ENCODE results near the gene LDHAL6A. TPM values are rescaled to one million over a fixed set of nuclear protein-coding genes. Genes with fewer than 3 reads are reported as not detected.

The LDHAL6A gene
- total RNA-seq, 2 donors from 2014 or later, result not detected

DNA sequence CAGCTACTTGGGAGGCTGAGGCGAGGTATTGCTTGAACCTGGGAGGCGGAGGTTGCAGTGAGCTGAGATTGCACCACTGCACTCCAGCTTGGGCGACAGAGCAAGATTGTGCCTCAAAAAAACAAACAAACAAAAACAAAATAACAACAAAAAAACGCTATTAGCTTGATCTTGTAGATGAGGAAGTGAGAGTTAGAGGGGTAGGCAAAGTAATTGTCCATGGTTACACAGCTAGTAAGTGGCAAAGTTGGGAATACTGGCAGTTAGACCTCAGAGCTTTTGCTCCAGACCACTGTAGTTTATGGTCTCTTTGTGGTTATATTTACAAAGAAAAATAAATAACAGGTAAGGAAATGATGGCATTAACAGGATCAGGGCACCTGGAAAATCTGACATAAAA is 28.4 kb upstream of the LDHAL6A start:
- TF ChIP-seq, protein P1, sequence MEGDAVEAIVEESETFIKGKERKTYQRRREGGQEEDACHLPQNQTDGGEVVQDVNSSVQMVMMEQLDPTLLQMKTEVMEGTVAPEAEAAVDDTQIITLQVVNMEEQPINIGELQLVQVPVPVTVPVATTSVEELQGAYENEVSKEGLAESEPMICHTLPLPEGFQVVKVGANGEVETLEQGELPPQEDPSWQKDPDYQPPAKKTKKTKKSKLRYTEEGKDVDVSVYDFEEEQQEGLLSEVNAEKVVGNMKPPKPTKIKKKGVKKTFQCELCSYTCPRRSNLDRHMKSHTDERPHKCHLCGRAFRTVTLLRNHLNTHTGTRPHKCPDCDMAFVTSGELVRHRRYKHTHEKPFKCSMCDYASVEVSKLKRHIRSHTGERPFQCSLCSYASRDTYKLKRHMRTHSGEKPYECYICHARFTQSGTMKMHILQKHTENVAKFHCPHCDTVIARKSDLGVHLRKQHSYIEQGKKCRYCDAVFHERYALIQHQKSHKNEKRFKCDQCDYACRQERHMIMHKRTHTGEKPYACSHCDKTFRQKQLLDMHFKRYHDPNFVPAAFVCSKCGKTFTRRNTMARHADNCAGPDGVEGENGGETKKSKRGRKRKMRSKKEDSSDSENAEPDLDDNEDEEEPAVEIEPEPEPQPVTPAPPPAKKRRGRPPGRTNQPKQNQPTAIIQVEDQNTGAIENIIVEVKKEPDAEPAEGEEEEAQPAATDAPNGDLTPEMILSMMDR (IDR thresholded peaks at IDR 0.05), result no peak
- H3K36me3 ChIP-seq, result no peaks in the 10 kb centered on the region
- DNase-seq (ENCODE audit: low spot score), result no peak
- no peaks in the 10 kb centered on the region for H3K27me3 ChIP-seq
- H3K27ac ChIP-seq, result no peak overlapping the region
- no peak overlapping the region for H3K4me3 ChIP-seq
- no peaks in the 10 kb centered on the region for H3K9me3 ChIP-seq
- H3K4me1 ChIP-seq, result no peaks in the 10 kb centered on the region

DNA sequence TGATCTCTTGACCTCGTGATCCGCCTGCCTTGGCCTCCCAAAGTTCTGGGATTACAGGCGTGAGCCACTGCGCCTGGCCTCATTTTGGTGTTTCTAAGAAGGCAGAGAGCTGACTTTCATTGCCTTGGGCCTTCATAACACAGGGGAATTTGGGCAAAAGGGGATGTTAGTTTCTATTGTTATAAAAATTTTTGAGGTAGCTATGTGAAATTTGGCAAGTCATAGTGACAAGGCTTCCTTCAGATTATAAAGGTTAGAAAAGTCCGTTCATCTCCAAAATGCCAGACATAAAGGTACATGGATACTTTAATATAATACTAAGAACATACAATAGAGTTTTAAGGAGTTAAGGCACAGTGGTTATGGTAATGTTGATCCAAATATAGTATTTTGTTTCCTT is 26.3 kb upstream of the LDHAL6A start:
- H3K4me1 ChIP-seq, result no peaks in the 10 kb centered on the region
- H3K4me3 ChIP-seq, result no peak overlapping the region
- no peaks in the 10 kb centered on the region for H3K36me3 ChIP-seq
- DNase-seq (ENCODE audit: low spot score), result no peak
- no peaks in the 10 kb centered on the region for H3K27me3 ChIP-seq
- H3K9me3 ChIP-seq, result no peaks in the 10 kb centered on the region
- TF ChIP-seq, protein P1 (IDR thresholded peaks at IDR 0.05), result no peak
- H3K27ac ChIP-seq, result no peak overlapping the region

DNA sequence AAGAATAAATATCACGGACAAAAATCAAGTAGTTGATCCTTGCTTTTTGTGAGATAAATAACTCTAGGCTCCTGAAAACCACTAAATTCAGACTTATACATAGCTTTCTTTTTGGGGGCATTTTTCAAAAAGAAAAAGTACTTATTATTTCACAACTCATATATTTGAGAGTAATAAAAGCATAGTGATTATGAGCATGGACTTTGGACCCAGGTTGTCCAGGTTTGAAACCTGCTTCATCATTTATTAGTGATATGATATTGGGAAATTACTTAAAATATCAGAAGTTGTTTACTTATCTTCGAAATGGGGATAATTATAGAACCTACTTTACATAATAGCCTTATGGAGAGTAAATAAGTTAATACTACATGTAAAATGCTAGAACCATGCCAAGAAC is 17.0 kb upstream of the LDHAL6A start:
- DNase-seq (ENCODE audit: low spot score), result no peak
- Histone ChIP-seq H3K27ac (no peak overlapping the region), H3K4me1 (no peaks in the 10 kb centered on the region), H3K9me3 (no peaks in the 10 kb centered on the region), H3K27me3 (no peaks in the 10 kb centered on the region), H3K4me3 (no peak overlapping the region), H3K36me3 (no peaks in the 10 kb centered on the region)
- TF ChIP-seq, protein P1 (IDR thresholded peaks at IDR 0.05), result no peak

DNA sequence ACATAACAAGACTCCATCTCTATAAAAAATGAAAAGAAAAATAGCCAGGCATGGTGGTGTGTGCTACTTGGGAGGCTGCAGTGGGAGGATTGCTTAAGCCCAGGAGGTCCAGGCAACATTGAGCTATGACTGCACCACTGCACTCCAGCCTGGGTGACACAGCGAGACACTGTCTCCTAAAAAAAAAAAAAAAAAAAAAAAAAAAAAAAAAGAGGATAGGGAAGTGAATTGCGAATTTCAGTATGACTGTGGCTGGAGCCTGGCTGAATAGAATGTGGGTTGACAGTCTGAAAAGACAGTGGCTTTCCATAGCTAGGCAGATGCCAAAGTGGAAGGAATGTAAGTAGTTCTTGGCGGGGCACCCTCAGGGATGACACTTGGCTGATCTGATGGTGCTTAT is 6.4 kb upstream of the LDHAL6A start:
- Histone ChIP-seq H3K27ac (no peak overlapping the region), H3K27me3 (no peaks in the 10 kb centered on the region), H3K4me3 (no peak overlapping the region), H3K9me3 (no peaks in the 10 kb centered on the region), H3K36me3 (no peaks in the 10 kb centered on the region), H3K4me1 (no peaks in the 10 kb centered on the region)
- TF ChIP-seq, protein P1 (IDR thresholded peaks at IDR 0.05), result no peak
- DNase-seq (ENCODE audit: low spot score), result no peak

DNA sequence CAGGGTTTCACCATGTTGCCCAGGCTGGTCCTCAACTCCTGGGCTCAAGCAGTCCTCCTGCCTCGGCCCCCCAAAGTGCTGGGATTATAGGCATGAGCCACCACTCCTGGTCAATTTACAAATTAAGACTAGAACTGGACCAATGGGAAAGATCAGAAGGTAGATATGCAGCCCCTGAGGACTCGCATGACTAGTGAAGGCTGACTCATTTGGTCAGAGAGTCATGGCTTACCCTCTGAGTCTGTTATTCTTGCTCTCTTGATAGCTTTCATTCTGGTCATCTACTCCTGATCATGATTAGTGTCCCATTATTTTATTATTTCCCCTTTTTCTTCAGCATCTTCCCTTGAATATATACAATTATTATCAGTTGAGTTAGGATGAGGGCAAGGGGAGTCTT is 2.7 kb upstream of the LDHAL6A start:
- TF ChIP-seq, protein P1 (IDR thresholded peaks at IDR 0.05), result no peak
- H3K4me3 ChIP-seq, result no peak overlapping the region
- no peaks in the 10 kb centered on the region for H3K27me3 ChIP-seq
- DNase-seq (ENCODE audit: low spot score), result no peak
- no peak overlapping the region for H3K27ac ChIP-seq
- no peaks in the 10 kb centered on the region for H3K9me3 ChIP-seq
- H3K4me1 ChIP-seq, result no peaks in the 10 kb centered on the region
- H3K36me3 ChIP-seq, result no peaks in the 10 kb centered on the region

DNA sequence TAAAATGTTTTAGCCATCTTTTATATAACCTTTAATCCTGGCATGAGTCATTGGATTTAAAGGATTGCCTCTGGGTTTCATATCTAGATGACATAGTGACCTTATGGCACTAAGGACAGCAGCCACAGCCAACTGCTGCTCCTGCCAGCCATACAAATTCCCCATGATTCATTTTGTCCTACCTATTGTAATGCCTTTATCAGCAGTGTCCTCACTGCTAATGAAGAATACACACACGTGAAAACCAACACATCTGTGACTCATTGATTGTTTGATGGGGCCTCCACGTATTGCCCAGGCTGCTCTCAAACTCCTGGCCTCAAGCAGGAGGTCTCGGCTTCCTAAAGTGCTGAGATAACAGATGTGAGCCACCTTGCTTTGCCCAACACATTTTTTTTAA is 1.8 kb downstream of the LDHAL6A start:
- H3K27ac ChIP-seq, result no peak overlapping the region
- H3K4me3 ChIP-seq, result no peak overlapping the region
- no peaks in the 10 kb centered on the region for H3K9me3 ChIP-seq
- no peaks in the 10 kb centered on the region for H3K4me1 ChIP-seq
- TF ChIP-seq, protein P1 (IDR thresholded peaks at IDR 0.05), result no peak
- H3K27me3 ChIP-seq, result no peaks in the 10 kb centered on the region
- no peak for DNase-seq (ENCODE audit: low spot score)
- no peaks in the 10 kb centered on the region for H3K36me3 ChIP-seq
